Measurements from ENCODE around the gene RASGRF2. TPM values are rescaled to one million over a fixed set of nuclear protein-coding genes. Genes with fewer than 3 reads are reported as not detected.

Gene RASGRF2
- polyA plus RNA-seq, 2 of the 4 experiments (the other 2 are of a cell fraction): 1.4 to 2.1 TPM

- TF ChIP-seq HES2 (IDR thresholded peaks at IDR 0.05) (no peak), RFX5 (IDR thresholded peaks at IDR 0.05) (no peak), MAFK (IDR thresholded peaks at IDR 0.05; ENCODE audit: partially characterized antibody) (peak; percentile 32)
- TF ChIP-seq, protein P1, sequence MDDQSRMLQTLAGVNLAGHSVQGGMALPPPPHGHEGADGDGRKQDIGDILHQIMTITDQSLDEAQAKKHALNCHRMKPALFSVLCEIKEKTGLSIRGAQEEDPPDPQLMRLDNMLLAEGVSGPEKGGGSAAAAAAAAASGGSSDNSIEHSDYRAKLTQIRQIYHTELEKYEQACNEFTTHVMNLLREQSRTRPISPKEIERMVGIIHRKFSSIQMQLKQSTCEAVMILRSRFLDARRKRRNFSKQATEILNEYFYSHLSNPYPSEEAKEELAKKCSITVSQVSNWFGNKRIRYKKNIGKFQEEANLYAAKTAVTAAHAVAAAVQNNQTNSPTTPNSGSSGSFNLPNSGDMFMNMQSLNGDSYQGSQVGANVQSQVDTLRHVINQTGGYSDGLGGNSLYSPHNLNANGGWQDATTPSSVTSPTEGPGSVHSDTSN (IDR thresholded peaks at IDR 0.05): no peak
- Histone ChIP-seq H3K27ac (no peak overlapping the region), H3K4me3 (no peak overlapping the region), H3K9me3 (no peaks in the 10 kb centered on the region), H3K4me2 (peak overlapping the region; percentile 62; the same call in 2 of the 3 replicates), H3K4me1 (peaks cover 44% of the 10 kb centered on the region)
- ATAC-seq (no peak), DNase-seq (ENCODE audit: low read depth in 1 of 2, low spot score in 1 of 2) (no peak), FAIRE-seq (no peak)
- 43% methylated on average over 2 of the region's 2 CpGs for WGBS (ENCODE audit: missing lambda C conversion rate)
- ChIA-PET POLR2A (no interaction called here), CTCF (interaction anchor here (0.6 kb wide), 1 partner anchor 500 kb away, joined by 3 read pairs; no protein-coding TSS in a partner anchor)
Measured at GRCh38 chr5:80963521-80963895, 3.3 kb downstream of the RASGRF2 start.

GRCh38 chr5:80963966-80964481 lies 3.9 kb downstream of the RASGRF2 start:
- TF ChIP-seq MYC (IDR thresholded peaks at IDR 0.05; ENCODE audit: borderline replicate concordance, low read length) (no peak), NFE2L2 (conservative IDR thresholded peaks at IDR 0.05; ENCODE audit: low read length) (no peak), NPAS2 (CRISPR knock-in tag; IDR thresholded peaks at IDR 0.05; ENCODE audit: borderline replicate concordance) (no peak), HOXB5 (CRISPR knock-in tag; IDR thresholded peaks at IDR 0.05) (no peak), FOSL2 (IDR thresholded peaks at IDR 0.05) (no peak), FOSL2 (CRISPR knock-in tag; IDR thresholded peaks at IDR 0.05) (no peak), REST (IDR thresholded peaks at IDR 0.05) (no peak), FOSB (CRISPR knock-in tag; IDR thresholded peaks at IDR 0.05) (no peak), KDM1A (IDR thresholded peaks at IDR 0.05; ENCODE audit: low read depth) (no peak), TFCP2L1 (CRISPR knock-in tag; IDR thresholded peaks at IDR 0.05) (no peak), MAZ (IDR thresholded peaks at IDR 0.05; ENCODE audit: borderline replicate concordance, low read depth, low read length) (no peak), POLR2A (IDR thresholded peaks at IDR 0.05; ENCODE audit: low read length) (no peak)
- TF ChIP-seq, protein P2, sequence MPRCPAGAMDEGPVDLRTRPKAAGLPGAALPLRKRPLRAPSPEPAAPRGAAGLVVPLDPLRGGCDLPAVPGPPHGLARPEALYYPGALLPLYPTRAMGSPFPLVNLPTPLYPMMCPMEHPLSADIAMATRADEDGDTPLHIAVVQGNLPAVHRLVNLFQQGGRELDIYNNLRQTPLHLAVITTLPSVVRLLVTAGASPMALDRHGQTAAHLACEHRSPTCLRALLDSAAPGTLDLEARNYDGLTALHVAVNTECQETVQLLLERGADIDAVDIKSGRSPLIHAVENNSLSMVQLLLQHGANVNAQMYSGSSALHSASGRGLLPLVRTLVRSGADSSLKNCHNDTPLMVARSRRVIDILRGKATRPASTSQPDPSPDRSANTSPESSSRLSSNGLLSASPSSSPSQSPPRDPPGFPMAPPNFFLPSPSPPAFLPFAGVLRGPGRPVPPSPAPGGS (IDR thresholded peaks at IDR 0.05): no peak
- TF ChIP-seq, protein P1 (IDR thresholded peaks at IDR 0.05): no peak
- DNase-seq (ENCODE audit: low read depth in 1 of 2, low spot score in 1 of 2) (no peak), ATAC-seq (no peak), FAIRE-seq (peak; percentile 46)
- H3K4me2 ChIP-seq: peak overlapping the region; percentile 62
- 36% methylated on average over 3 of the region's 3 CpGs for WGBS (ENCODE audit: missing lambda C conversion rate)
- POLR2A ChIA-PET: no interaction called here
- peak overlapping the region in 1 of 2 experiments; percentile 66; a peak in 3 of 6 replicates for H3K27ac ChIP-seq
- CTCF ChIA-PET: interaction anchor here (0.6 kb wide), 1 partner anchor 500 kb away, joined by 3 read pairs; no protein-coding TSS in a partner anchor
- H3K9me3 ChIP-seq: no peaks in the 10 kb centered on the region
- no peak overlapping the region for H3K4me3 ChIP-seq
- peaks cover 47% of the 10 kb centered on the region for H3K4me1 ChIP-seq

All from A549 (cell line).